ENCODE measurements around the gene TIMP3. TPM values are rescaled to one million over a fixed set of nuclear protein-coding genes. Genes with fewer than 3 reads are reported as not detected.

The TIMP3 gene
- total RNA-seq, 1 experiment from 2014 or later, result 0.87 TPM

DNA sequence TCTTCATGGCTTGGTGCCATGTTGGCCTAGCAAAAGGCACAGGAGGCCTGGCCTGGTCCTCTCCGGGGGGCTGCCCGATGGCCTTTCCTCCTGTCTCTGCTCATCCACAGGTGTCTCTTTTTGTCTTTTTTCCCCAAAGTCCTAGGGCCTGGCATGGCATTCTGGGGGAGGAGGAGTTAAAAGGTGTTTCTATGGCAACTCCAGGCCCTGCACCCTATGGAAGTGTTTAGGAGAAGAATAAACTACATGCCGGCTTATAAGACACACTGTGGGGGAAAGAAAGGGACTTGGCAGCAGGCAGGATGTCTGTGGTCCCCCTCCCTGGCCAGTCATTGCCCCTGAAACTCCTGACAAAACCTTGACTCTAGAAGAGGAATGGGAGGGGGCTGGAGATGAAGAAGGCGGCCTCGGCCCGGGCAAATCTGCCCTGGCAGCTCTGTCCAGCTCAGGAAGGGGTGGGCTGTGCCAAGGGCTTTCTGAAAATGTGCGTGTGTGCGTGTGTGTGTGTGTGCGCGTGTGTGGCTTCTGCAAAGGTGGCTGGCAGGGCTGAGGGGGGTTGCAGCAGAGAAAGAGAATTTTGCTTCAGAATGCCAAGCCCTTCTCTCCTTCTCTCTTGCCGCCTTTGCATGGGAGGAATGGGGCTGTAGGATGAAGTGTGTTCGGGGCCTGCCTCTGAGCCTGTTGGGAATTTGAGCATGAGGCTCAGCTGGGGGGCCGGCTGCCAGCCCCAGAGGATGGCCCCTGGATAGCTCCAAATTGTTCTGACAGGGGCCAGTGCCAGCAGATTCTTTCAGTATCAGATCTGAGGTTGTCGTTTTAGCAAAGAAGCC, 3.2 kb downstream of the TIMP3 start:
- H2BK12ac ChIP-seq (ENCODE audit: insufficient read length, low read depth, low read length), result no peak overlapping the region
- H3K4me1 ChIP-seq (ENCODE audit: insufficient read depth, low read length), result no peaks in the 10 kb centered on the region
- no CpG with 5 or more reads among the region's 14 CpGs for WGBS (ENCODE audit: extremely low coverage, insufficient read length, low lambda C conversion rate)
- peaks cover 3% of the 10 kb centered on the region for H4K20me1 ChIP-seq (ENCODE audit: control insufficient read depth, insufficient read depth, insufficient read length)
- H2BK20ac ChIP-seq (ENCODE audit: low read depth, low read length, poor library complexity, severe bottlenecking), result no peak overlapping the region
- no peak overlapping the region for H3K4me2 ChIP-seq (ENCODE audit: insufficient read depth, insufficient read length, low read length)
- H3K79me1 ChIP-seq (ENCODE audit: insufficient read depth, low read depth, low read length, poor library complexity, severe bottlenecking), result no peaks in the 10 kb centered on the region
- peaks cover 9% of the 10 kb centered on the region for H3K23me2 ChIP-seq (ENCODE audit: insufficient read length, low read depth, low read length, poor library complexity, severe bottlenecking)
- H3K56ac ChIP-seq (ENCODE audit: insufficient read length, low read depth, low read length), result no peak overlapping the region
- no peak overlapping the region for H2AK5ac ChIP-seq (ENCODE audit: insufficient read length, low read length)
- H3K23ac ChIP-seq (ENCODE audit: insufficient read length, low read depth, low read length), result no peak overlapping the region
- TF ChIP-seq CTCF (conservative IDR thresholded peaks at IDR 0.05), result no peak
- no peak for DNase-seq
- H3K18ac ChIP-seq (ENCODE audit: insufficient read length, low read depth, low read length), result no peak overlapping the region
- Mint-ChIP-seq H3K27me3 (ENCODE audit: low read depth) (peaks cover 42% of the 10 kb centered on the region), H3K27ac (peak overlapping the region in 2 of 3 experiments; percentile 57 to 62; a peak in 3 of 7 replicates), H3K4me3 (peak overlapping the region in 1 of 2 experiments; percentile 53; a peak in 2 of 5 replicates), H3K9me3 (no peaks in the 10 kb centered on the region), H3K36me3 (ENCODE audit: insufficient read depth in 1 of 3, low read depth in 3 of 3) (peaks cover 0 to 8% (median 0%) of the 10 kb centered on the region in 3 experiments; a peak in 2 of 7 replicates), H3K4me1 (peaks cover 30 to 52% of the 10 kb centered on the region in 2 experiments)
- no peak overlapping the region for H4K8ac ChIP-seq (replicated peaks; ENCODE audit: insufficient read length, low read depth, low read length)
- peaks cover 6% of the 10 kb centered on the region; the same call in 1 of the 2 replicates for H3K27me3 ChIP-seq (ENCODE audit: insufficient read depth, low read length)
- H3K9ac ChIP-seq (ENCODE audit: extremely low read depth, insufficient read length, low read length), result no peak overlapping the region
- no peak overlapping the region for H3K27ac ChIP-seq (ENCODE audit: insufficient read length, low read depth, low read length)
- no peak overlapping the region for H2BK5ac ChIP-seq (ENCODE audit: insufficient read length, low read length)
- H3K14ac ChIP-seq (ENCODE audit: insufficient read depth, low read length), result no peak overlapping the region
- no peak overlapping the region for H4K91ac ChIP-seq (ENCODE audit: insufficient read length, low read depth, low read length)
- no peaks in the 10 kb centered on the region for H3K79me2 ChIP-seq (ENCODE audit: insufficient read depth, low read length)
- H3T11ph ChIP-seq (ENCODE audit: low read length), result no peak overlapping the region
- H4K5ac ChIP-seq (ENCODE audit: insufficient read length, low read depth, low read length), result no peak overlapping the region
- H2BK120ac ChIP-seq (ENCODE audit: low read depth, low read length, poor library complexity, severe bottlenecking), result no peak overlapping the region
- H2BK15ac ChIP-seq (ENCODE audit: low read depth, low read length), result no peak overlapping the region
- no peak overlapping the region for H2AFZ ChIP-seq (ENCODE audit: low read length)
- H3K9me3 ChIP-seq (ENCODE audit: control insufficient read depth, low read depth, low read length), result no peaks in the 10 kb centered on the region
- H3K4ac ChIP-seq (ENCODE audit: low read depth, low read length), result no peak overlapping the region
